GM18517 (cell line): ENCODE results near the gene NLRP8.
"Not testable (repeated sequence)": the region's sequence is repeated elsewhere in the genome, so short reads cannot be mapped to it uniquely, and the experiment has no call there.

Experiments
- ATAC-seq: cut with Tn5 transposase; IDR thresholded peaks from one replicate; pipeline ENCODE4 v1.9.1; 2021; ENCODE audit warnings: mild to moderate bottlenecking, moderate library complexity; ENCODE audit not compliant: unreplicated experiment

NLRP8 gene

DNA sequence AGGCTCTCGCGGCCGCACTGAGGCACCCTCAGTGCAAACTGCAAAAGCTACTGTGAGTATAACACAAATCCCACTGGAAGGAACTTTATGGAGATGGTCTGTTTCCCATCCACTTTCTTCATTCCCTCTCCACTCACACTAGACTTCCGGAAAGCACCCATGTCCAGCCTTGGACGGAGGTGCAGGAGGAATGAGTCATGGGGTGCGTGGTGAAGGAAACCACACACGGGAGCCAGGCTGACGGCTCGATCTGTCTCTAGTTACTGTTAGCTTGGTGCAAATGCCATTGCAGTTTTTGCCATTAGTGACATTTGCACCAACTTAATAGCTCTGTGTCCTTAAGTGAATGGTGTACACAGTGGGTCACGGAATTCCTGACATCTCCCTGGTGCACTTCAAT lies 14.6 kb downstream of the NLRP8 start:
- no peak for ATAC-seq

DNA sequence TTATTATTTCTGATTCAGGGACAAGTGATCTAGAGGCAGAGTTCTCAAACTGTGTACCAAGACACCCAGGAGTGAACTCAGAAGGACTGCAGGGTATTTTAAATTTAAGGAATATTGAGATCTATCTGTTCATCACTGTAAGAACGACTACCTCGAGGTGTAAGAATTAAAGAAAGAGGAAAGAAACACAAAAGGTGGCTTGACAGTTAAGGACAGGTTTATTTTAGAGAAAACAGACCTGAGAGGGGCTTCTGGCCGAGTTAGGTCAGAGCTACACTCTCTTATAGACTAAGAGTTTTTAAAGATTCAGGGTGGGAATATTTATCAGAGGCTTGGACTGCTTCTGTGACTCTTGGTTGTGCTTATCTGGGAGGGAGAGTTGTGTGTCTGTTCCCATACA lies 26.4 kb downstream of the NLRP8 start:
- ATAC-seq, result no peak

DNA sequence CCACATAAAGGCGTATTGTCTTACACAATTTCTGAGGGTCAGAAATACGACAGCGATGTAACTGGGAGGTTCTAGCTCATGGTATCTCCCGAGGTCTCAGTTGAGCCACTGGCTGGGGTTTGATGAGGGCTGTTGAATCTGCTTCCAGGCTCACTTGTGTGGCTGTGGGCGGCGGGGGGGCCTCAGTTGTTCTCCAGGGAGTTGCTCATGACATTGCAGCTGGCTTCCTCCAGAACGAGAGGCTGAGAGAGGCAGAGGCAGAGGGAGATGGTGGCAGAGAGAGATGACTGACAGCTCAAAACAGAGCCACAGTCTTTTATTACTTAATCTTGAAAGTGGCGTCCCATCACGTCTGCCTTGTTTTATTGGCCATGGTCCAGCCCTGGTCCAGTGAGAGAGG lies 32.8 kb downstream of the NLRP8 start:
- no peak for ATAC-seq

DNA sequence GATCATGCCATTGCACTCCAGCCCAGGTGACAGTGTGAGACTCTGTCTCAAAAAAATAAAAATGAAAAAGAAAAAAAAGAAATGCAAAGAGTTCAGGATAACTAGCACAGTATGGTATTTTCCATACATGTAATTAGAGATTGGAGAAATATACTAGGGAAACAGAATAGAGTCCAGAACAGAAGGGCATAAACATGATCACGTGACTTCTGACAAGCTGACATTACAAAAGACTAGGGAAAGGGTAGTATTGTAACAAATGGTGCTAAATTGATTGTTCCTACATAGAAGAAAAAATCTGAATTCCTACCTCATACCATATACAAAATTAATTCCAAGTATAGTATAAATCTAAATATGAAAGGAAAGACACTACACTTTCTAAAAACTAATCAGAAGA lies 37.6 kb downstream of the NLRP8 start:
- ATAC-seq, result no peak

DNA sequence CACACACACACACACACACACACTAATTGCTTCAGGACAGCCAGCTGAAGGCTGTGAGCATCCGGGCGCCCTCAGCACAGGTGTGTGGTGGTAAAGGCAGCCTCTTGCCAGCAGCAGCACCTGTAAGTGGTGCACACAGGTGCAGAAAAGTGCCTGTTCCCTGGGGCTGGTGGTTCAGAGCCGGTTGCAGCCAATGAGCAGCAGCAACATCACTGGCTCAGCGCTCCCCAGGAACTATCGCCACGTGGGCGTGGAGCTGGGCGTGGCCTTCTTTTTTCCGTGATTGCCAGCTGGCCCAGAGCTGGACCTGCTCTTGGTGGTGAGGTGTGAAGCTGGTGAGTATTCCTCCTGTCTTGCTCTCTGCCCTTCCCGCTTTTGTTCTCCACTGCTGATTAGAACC lies 38.9 kb downstream of the NLRP8 start, which contains the start of gene NLRP5:
Gene NLRP5 (plus strand): TSS at position 289 of the 400 bp plus-strand sequence.
- no peak for ATAC-seq

DNA sequence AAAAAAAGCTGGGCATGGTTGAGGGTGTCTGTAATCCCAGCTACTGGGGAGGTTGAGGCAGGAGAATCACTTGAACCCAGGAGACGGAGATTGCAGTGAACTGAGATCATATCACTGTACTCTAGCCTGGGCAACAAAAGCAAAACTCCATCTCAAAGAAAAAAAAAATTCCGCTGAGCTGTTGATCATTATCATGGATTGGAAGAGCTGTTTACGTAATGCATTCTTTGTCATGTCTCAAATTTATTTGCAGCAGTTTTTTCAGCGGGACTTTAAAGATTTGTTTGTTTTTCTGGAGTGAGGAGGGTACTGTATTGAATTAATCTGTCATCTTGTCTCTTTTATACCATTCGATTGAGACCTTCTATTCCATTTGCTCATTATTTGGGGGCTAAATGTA lies 43.2 kb downstream of the NLRP8 start:
- ATAC-seq, result no peak

DNA sequence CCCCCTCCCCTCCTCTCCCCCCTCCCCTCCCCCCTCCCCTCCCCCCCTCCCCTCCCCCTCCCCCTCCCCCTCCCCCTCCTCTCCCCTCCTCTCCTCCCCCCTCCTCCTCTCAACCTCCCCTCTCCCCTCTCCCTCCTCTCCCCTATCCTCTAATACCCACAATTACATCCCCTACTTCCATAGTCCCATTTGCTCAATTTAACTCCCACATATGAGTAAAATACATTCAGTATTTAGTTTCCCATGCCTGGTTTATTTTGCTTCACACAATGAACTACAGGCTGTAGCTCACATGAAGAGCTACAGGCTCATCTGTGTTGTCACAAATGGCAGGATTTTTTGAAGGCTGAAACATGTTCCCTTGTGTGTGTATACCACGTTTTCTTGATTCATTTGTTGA lies 45.9 kb downstream of the NLRP8 start:
- ATAC-seq, result no peak

DNA sequence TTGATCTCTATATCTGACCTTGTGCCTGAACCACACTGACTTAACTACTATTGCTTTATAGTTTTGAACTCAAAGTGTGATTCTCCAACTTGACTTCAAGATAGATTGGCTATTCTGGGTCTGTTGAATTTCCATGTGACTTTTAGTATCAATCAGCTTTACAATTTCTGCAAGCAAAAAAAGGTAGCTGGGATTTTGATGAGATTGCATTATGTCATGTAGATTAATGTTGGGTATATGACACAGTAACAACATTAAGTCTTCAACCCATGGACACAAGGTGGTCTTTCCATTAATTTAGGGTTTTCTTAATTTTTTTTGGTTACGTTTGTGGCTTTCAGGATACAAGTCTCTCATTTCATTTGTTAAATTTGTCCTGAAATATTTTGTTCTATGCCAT lies 67.1 kb downstream of the NLRP8 start:
- ATAC-seq, result no peak

DNA sequence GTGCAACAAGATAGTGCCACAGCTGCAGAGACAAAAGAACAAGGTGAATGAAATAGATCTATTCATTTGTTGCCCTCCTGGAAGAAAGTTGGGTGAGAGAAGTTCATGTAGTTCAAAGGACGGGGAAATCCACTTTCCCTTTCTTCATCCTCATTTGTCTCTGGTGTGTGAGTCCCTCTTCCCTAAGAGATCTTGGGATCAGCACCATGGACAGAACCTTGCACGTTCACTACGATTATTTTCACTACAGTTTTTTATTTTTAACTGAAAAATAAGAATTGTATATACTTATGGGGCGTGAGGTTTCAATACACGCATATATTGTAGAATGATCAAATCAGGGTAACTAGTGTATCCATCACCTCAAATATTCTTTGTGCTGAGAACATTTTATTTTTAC lies 68.1 kb downstream of the NLRP8 start:
- no peak for ATAC-seq

DNA sequence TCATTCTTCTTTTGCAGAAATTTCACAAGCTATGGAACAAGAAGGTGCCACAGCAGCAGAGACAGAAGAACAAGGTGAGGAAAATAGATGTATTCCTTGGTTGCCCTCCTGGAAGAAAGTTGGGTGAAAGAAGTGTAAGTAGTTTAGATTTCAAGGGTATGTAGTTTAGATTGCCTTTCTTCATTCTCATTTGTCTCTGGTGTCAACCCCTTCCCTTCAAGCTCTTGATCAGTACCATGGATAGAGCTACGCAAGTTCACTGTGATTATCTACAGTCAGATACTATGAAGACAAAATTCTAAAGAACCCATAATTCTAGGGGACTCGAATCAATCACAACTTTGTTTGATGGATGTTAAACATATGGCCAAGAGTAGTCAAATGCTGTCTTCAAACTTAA lies 71.7 kb downstream of the NLRP8 start:
- not testable (repeated sequence) for ATAC-seq

DNA sequence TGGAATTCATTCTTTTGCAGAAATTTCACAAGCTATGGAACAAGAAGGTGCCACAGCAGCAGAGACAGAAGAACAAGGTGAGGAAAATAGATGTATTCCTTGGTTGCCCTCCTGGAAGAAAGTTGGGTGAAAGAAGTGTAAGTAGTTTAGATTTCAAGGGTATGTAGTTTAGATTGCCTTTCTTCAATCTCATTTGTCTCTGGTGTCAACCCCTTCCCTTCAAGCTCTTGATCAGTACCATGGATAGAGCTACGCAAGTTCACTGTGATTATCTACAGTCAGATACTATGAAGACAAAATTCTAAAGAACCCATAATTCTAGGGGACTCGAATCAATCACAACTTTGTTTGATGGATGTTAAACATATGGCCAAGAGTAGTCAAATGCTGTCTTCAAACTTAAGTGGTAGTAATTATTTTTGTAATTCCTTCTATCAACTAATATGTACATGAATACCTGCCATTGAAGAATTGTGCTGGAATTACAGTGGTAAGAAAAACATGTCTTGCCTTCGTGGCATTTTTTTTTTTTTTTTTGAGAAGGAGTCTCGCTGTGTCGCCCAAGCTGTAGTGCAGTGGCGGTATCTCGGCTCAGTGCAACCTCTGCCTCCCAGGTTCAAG lies 72.8 kb downstream of the NLRP8 start:
- not testable (repeated sequence) for ATAC-seq

DNA sequence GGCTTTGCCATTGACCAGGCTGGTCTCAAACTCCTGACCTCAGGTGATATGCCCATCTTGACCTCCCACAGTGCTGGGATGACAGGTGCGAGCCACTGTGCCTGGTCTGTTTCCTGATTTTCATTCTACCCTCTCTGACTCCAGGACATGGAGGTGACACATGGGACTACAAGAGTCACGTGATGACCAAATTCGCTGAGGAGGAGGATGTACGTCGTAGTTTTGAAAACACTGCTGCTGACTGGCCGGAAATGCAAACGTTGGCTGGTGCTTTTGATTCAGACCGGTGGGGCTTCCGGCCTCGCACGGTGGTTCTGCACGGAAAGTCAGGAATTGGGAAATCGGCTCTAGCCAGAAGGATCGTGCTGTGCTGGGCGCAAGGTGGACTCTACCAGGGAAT lies 79.1 kb downstream of the NLRP8 start:
- ATAC-seq, result no peak
